IPS-18c (cell line): ENCODE measurements around the gene SH3RF2.

ENCODE experiments used
- H3K4me3 ChIP-seq: 2 replicates; pipeline ENCODE4 v1.7.0; 2013; ENCODE audit warnings: low read depth, mild to moderate bottlenecking, low read length, moderate library complexity; ENCODE audit not compliant: insufficient read depth
- H3K9me3 ChIP-seq: one replicate; pipeline ENCODE4 v1.6.1; 2013; ENCODE audit warnings: mild to moderate bottlenecking, low read length, moderate library complexity; ENCODE audit not compliant: control insufficient read depth, insufficient read depth

The SH3RF2 gene

DNA sequence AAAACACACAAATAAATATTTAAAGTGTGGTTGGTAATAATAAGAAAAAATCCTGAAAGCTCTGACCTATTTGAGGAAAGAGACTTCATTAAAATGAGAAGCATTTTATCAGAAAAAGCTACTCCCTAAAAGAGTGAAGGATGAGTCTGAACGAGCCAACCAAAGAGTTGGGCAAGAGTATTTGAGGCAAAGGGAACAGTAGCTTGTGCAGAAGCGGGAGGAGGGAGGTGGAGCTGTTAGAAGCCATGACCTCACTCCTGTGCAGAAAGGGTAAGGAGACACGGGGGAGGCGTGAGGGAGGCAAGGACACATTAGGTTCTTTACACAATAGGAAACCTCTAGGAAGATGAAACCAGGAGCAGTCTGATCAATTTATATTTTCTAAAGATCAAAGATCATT lies 29.4 kb downstream of the SH3RF2 start:
- H3K4me3 ChIP-seq = no peak overlapping the region
- H3K9me3 ChIP-seq = no peaks in the 10 kb centered on the region

DNA sequence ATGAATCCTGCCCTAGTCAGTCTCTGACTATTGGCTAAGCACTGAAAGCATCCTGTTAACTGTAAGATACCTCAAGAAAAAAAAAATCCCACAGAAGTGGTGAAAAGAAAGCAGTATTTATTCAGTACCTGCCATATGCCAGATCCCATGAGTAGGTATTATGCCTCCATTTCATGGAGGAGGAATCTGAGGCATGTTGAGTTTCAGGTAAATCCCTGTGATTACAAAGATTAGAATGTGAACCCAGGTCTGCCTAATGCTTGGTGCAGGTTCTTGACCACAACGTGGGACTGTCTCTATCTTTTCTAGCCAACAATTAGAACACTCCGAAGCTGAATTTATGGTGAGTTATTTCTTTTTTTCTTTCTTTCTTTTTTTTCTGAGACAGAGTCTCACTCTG lies 30.9 kb downstream of the SH3RF2 start:
- Histone ChIP-seq H3K9me3 (no peaks in the 10 kb centered on the region), H3K4me3 (no peak overlapping the region)

DNA sequence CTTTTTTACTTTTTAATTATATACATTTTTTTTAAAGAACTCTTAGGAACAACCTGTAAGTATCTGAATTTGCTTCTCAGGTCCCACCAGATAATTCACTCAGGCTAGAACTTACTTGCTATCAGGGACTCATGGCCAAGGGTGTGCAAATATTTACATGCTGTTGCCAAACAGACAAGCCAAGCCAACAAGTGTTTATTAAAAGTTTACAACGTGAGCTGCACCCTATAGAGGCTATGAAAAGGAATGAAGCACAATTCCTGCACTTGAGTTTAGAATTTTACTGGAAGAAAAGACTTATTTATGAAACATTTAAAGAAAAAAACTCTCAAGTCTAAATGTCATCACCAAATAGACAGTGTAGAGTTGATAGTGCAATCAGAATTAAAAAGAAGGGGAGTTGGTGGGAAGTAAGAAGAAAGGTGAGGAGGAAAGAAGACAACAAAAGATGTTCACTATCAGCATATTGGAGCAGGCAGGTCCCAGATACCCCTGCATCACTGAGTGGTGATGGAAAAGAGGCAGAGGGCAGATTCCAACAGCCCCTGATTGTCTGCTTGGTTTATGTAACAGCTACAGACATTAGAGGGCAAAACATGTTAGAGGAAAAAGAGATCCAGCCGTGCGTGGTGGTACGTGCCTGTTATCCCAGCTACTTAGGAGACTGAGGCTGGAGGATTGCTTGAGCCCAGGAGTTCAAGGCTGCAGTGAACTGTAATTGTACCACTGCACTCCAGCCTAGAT lies 32.8 kb downstream of the SH3RF2 start:
- Histone ChIP-seq H3K9me3 (no peaks in the 10 kb centered on the region), H3K4me3 (no peak overlapping the region; the same call in 1 of the 2 replicates)

DNA sequence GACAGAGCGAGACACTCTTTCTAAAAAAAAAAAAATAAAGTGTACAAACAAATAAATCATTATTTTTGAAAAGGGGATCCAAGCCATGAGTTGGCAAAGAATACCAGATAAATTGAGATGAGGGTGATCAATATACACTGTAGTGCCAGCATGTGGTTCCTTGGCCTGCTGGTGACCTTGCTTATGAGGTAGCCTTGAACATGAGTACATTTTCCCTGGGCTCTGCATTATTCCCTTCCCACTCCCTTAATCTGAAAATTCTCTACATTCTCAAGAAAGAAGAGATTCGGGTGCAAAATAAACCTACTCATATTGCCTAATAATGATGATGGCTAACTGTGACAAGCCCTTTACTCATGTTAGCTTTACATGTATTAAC lies 33.3 kb downstream of the SH3RF2 start:
- Histone ChIP-seq H3K9me3 (no peaks in the 10 kb centered on the region), H3K4me3 (no peak overlapping the region)

DNA sequence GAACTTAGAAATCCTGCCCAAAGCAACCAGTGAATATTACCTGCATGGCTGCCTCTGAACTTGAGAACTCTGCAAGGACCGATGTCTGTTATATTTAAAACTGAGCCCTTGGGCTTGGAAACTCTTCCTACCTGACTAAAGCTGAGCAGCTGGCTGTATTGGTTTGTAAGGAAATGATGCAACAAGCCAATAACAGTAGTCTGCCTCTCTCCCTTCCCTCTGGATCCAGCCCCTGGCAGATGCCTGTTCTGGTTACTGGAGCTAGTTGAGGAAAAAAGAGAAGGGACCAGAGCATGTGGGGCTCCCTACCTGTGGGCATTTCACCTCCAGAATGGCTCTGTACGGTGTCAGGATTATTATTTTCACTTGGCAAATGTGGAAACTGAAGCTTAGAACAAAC lies 34.7 kb downstream of the SH3RF2 start:
- H3K4me3 ChIP-seq = no peak overlapping the region
- H3K9me3 ChIP-seq = no peaks in the 10 kb centered on the region

DNA sequence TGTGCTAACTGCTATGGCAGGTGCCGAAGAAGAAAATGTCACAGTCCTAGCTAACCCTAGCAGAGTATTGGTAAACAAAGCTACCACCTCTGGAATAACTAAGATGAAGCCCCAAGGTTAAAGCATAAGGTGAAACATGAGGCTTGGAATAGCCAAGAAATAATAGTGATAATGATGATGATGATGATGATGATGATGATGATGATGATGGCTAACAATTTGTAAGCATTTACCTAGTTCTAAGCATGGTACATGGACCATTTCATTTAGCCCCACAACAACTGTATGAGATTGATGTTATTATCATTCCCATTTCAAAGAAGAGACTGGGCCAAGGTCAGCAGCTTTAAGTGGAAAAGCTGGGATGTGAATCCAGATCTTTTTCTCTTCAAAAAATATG lies 35.3 kb downstream of the SH3RF2 start:
- Histone ChIP-seq H3K9me3 (no peaks in the 10 kb centered on the region), H3K4me3 (no peak overlapping the region)

DNA sequence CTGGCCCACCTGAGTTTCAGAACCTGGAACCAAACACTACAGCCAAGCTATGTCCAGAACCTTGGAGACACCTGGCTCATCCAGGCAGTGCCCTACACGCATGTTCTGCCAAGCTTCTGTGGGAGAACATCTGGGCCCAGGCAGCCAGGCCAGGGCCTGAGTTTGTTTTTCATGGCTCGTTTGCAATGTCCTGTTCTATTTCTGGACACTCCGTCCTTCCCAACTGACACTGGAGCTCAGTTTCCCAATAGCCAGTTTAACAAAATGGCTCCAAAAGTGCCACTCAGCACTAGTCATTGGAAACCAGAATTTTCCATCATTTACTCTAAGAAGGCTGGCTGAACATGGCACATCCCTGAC lies 38.6 kb downstream of the SH3RF2 start:
- Histone ChIP-seq H3K4me3 (no peak overlapping the region), H3K9me3 (no peaks in the 10 kb centered on the region)

DNA sequence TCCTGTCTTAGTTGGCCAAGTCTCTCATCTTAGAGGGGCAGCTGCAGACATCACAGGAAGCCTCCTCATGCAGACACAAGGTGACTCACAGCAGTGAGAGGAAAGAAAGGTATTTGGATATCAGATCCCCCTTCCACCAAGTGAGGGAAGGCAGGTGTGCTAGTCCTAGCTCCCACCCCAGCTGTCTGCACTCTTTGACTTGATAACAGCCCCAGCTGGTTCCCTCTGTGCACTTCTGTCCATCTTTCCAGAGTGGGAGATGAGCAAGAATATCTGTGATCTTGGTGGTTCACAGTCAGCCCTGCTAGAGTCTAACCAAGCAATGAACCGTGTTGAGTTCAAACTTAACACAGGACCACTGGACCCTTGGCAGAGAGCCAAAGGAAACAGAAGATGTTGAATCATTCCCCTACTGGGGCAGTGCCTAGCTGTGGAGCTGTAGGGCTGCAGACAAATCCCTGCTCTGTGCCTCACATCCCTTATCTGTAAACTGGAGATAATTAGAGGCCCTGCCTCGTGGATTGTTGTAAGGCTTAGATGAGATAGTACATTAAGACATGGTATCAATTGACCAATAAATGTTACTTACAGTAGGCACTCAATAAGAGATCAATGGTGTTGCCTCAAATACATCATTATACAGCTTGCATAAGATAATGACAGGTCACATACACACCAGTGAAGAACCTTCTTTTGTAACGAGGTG lies 39.1 kb downstream of the SH3RF2 start:
- H3K9me3 ChIP-seq = no peaks in the 10 kb centered on the region
- no peak overlapping the region for H3K4me3 ChIP-seq

DNA sequence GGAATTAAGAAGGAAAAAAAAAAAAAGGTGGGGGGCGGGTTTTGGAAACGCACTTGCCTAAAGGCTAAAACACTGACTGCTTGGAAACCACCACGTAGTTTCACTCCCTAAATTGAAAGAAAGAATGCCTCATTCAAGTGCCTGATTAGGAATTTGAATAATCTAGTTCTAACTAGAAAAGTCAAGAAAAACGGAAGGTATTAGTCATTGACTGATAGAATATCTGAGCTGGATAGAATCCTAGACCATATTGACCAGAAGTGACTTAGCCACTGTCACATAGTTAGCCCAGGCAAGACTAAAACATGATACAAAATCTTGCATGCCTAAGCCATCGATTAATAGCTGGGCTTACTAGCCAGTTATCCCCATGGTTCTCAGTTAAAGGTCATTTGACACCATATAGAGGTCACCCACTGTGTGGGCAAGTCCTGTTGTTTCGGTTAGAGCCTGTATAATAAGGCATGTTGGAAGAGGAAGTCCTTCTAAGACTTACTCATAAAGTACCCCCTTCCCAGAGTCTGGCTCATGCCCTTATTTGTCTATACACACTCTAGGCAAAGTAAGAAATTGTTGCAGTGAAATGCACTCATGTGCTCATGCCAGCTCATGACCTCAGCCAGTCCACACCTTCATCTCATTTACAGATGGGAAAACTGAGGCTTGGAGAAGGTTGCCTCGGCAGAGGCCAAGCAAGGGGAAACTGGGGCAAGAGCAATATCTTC lies 40.2 kb downstream of the SH3RF2 start:
- no peaks in the 10 kb centered on the region for H3K9me3 ChIP-seq
- no peak overlapping the region for H3K4me3 ChIP-seq

DNA sequence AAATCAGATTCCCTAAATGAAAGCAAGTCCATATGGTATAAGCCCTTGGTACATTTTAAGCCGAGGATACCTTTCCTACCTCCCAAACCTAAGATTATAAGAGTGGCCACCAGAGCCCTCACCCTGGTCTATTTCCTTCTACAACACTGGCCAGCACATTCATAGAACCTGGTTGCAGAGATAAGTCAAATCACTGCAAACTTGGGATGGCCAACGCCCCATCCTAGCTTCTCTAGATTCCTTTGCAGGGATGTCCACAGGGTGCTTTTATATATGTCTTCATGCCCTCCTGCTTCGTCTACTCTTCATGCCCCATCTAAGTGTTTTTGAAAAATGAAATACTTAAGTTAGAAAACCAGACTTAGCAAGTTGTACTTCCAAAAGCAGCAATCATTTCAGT lies 41.8 kb downstream of the SH3RF2 start:
- no peak overlapping the region for H3K4me3 ChIP-seq
- H3K9me3 ChIP-seq = no peaks in the 10 kb centered on the region

DNA sequence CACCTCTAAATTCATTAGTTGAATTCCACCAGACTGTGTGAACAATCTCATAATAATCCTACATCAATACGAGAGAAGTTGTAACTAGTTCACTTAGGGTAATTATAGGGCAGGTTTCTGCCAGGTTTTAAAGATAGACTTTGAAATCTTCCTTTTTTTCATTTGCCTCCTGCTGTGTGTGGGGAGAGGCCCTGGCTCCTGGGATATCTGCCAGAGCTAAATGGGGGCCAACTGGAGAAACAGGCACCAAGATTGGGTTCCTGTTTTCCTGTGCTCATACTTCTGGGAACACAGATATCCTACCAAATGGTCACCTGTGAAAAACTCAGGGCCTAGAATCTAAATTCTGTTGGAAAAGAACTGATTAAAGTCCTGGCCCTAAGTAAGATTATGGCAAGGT lies 42.3 kb downstream of the SH3RF2 start:
- H3K9me3 ChIP-seq = no peaks in the 10 kb centered on the region
- no peak overlapping the region for H3K4me3 ChIP-seq

DNA sequence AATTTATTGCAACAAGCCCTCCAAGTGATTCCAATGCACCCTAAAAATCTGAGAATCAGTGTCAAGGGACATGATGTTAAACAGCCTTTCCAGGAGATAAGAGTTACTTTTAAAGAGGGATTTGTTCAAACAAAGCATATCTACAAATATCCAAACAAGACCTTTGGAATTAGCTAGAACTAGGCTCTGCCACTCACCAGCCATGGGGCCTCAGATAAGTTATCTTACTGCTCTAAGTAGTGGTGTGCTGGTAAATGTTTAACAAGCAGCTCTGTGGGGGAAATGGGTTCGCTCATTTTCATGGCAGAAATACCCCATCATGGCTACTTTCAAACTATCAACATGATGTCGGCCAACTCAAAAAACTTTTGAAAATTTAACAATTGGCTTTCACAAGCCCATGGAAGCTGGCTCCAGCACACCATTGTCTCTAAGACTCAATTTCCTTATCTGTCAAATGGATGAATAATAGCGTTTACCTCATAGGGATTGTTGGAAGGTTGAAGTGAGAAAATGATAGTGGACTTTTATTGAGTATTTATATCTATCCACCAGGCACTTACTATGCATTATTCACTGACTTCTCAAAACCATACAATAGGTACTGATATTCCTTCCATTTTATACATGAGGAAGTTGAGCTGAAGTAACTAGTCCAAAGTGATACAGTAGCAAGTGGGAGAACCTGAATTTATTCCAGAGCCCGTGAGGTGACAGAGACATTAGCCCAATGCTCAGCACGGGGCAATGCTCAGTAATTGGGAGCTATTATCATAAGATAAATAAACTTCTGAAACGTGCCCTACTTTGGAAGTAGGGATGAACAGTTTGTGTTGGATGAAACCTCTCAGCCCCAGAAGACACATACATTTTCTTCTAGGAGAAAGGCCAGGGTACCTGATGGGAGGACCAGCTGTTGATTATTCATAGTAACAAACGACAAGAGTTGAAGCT lies 43.2 kb downstream of the SH3RF2 start:
- no peak overlapping the region for H3K4me3 ChIP-seq

DNA sequence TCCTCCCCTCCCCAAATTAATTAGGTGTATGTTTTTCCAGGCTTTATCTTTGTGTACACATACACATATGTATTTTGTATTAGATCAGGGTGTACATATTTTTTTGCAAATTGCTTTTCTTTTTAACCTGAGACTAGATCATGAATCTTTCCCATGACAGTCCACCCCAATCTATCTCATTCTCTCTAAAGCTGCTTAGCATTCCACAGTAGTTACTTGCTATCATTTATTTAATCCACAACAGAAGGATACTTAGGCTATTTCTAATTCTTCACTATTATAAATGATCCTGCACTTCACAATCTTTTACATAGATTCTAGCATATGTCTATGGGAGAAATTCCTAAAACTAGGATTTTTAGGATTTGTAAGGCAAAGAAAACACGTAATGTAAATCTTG lies 43.9 kb downstream of the SH3RF2 start:
- Histone ChIP-seq H3K9me3 (no peaks in the 10 kb centered on the region), H3K4me3 (no peak overlapping the region)

More for the DNA sequence above, 43.2 kb downstream of the SH3RF2 start:
- H3K9me3 ChIP-seq = no peaks in the 10 kb centered on the region

DNA sequence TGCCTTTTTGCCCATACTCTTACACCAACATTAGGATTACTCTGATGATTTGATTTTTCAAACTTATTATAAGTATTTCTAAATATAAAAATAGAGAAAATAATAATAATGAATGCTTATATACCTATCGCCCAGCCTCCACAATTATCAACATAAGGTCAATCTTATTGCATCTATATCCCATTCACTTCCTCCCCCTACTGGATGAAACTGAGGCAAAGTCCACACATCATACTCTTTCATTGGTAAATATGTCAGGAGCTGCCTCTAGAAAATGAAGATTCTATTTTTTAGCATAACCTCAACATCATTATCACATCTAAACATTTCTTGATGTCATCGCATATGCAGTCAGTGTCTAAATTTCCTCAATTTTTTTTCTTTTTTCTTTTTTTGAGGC lies 44.3 kb downstream of the SH3RF2 start:
- no peak overlapping the region for H3K4me3 ChIP-seq
- no peaks in the 10 kb centered on the region for H3K9me3 ChIP-seq

DNA sequence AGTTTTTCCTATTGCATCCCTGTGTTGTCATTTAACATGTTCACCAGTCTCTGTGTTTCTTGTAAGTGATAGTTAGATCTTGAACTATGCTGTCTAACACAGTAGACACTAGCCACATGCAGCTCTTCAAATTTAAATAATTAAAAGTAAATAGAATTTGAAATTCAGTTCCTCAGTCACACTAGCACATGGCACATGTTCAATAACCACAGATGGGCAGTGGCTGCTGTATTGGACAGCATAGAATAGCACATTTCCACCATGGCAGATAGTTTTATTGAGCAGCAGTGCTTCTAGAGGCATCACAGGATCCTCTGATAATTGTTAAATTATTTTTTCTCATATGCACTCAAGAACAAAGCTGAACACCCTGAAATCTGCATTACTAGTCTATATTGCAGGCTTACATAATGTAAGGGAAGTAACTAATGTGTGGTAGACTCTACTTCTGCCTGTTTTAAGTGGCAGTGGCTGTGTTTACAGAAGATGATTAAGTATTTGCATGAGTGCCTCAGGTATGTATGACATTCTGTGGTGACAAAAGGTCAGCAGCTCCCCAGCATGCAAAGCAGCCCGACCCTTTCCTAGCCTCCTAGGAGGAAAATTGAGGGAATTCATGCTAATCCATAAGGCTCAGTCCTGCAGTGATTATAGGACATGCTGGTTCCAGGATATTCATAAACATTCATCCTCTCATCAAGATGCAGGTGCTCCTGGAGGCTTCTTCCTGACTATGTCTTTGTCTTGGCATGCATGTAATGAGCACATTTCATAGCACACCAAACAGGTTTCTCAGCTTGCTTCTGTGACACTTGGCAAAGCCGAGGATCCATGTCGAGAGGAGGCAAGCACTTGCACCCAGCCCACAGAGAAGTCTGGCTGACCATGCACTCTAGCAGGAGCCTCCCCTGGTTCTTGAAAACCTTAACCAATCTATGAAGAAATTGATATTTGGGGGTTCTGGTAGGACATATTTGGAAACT lies 45.5 kb downstream of the SH3RF2 start:
- Histone ChIP-seq H3K9me3 (no peaks in the 10 kb centered on the region), H3K4me3 (no peak overlapping the region)

DNA sequence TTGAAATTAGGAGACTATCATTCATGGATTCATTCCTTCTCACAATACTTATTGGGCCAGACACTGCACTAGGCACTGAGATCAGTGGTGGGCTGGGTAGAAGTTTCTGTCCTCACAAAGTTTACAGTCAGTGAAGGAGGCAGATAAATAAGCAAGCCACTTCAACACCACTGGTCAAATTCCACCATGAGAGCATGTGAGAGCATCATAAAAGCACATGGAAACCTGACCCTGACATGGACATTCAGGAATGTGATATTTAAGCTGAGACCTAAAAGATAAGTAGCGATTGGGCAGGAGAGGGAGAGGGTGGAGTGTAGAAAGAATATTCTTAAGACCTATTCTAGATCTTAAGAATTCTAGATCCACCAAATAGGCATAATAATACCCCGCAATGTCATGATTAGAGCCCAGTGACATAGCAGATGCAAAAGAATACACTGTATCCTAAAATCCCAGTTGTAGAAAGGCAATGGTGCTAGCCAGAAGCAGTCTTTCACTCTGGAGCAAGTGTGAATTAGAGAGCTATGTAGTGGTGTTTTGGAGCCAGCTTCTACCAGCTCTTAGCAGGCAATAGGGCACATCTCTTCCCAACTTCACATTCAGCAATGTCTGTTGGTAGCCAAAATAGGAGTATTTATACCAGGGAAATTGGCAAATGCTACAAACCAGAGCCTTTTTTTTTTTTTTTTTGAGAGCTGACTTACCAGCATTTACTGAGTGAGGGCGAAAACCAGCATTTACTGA lies 46.4 kb downstream of the SH3RF2 start:
- Histone ChIP-seq H3K9me3 (no peaks in the 10 kb centered on the region), H3K4me3 (no peak overlapping the region)
